K562 (cell line): ENCODE results near the gene MRPL40. TPM values are rescaled to one million over a fixed set of nuclear protein-coding genes. Genes with fewer than 3 reads are reported as not detected.

Experiments
- PHB ChIP-seq: fragments of 250-450 bp; sonication (Bioruptor Pico); IDR thresholded peaks from 2 replicates; pipeline ENCODE4 v1.5.0; 2021
- SIN3A ChIP-seq, 2 experiments: fragments of 150-350 bp in 1 of 2; IDR thresholded peaks; 2 replicates each; pipeline ENCODE4 v1.6.1; 2011 to 2016; ENCODE audit warnings: borderline replicate concordance in 2 of 2, low read depth in 2 of 2, low read length in 2 of 2, mild to moderate bottlenecking in 2 of 2, moderate library complexity in 2 of 2; ENCODE audit not compliant: control insufficient read depth in 1 of 2
- SP2 ChIP-seq: IDR thresholded peaks from 2 replicates; pipeline ENCODE4 v1.6.1; 2011; ENCODE audit warnings: mild to moderate bottlenecking, low read depth, low read length, moderate library complexity; ENCODE audit not compliant: poor library complexity, severe bottlenecking; ENCODE audit errors: extremely low read depth
- TAF7 ChIP-seq: fragments of 450-650 bp; IDR thresholded peaks from 2 replicates; pipeline ENCODE4 v1.6.1; 2016; ENCODE audit warnings: missing genetic modification characterization, missing compliant biosample characterization
- ZNF140 ChIP-seq: fragments of 250-450 bp; sonication (Bioruptor Pico); IDR thresholded peaks from 2 replicates; pipeline ENCODE4 v1.8.0; 2021; ENCODE audit warnings: moderate library complexity, mild to moderate bottlenecking, inconsistent platforms
- polyA plus RNA-seq, 8 experiments: library from polyadenylated mRNA; depleted of rRNA in 4 of 8; stranded (reverse) in 5 of 8; unstranded in 3 of 8; fragments of >200 nt; fragmentation: Nextera tagmentation in 2 of 8; fragmentation: Illumina TruSeq in 1 of 8; extraction: Ambion mirVana in 2 of 8; extraction: Trizol in 1 of 8; gene quantifications; 2 replicates each; pipeline versions ENCODE4 v1.2.1 to v1.2.3, GENCODE V29; 2011 to 2014; ENCODE audit warnings: inconsistent platforms in 1 of 8, missing spikeins in 1 of 8
- total RNA-seq, 7 experiments: library from RNA; depleted of rRNA in 6 of 7; stranded (reverse); fragments of >200 nt in 6 of 7; fragmentation: Illumina TruSeq in 2 of 7; extraction: Trizol in 2 of 7; gene quantifications; 2 replicates each; pipeline versions ENCODE4 v1.2.1 to v1.2.3, GENCODE V29; 2011 to 2021; ENCODE audit warnings: low replicate concordance in 1 of 7
- TF ChIP-seq, protein P1 (sequence below): fragments of 150-350 bp; conservative IDR thresholded peaks from 2 replicates; pipeline ENCODE4 v1.6.1; 2014; ENCODE audit warnings: low read length
- TF ChIP-seq, protein P2 (sequence below), 2 experiments: fragments of 450-650 bp; IDR thresholded peaks; 2 replicates each; pipeline ENCODE4 v1.6.1; 2016; ENCODE audit warnings: mild to moderate bottlenecking in 2 of 2, borderline replicate concordance in 1 of 2, low read depth in 1 of 2, moderate library complexity in 1 of 2
- TF ChIP-seq, protein P3 (sequence below): conservative IDR thresholded peaks from 2 replicates; pipeline ENCODE4 v1.6.1; 2011; ENCODE audit warnings: low read depth, mild to moderate bottlenecking, low read length; ENCODE audit not compliant: control insufficient read depth

Gene MRPL40
- total and polyA plus RNA-seq, 9 of the 15 experiments (the other 6 are each of a cell fraction or from before 2014, with no cell fraction given) = 132 to 652 (median 208) TPM

DNA sequence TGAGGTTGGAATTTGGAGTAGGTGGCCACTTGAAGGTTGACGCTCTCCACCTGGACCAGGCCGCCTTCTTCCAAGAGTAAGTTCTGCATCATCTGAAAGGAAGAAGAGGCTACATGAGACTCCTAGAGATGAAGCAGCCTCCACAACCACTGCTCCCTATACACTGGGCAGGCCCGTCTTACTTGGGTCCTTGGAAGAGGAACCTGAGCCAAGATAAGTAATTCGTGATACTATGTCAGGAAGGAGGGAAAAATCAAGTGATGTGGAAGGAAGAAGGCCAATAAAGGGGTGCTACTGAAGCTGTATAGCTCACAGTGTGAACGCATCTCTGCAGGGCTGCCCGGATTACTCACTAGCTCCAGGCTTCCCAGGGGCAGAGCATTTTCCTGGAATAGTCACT is 35.6 kb downstream of the MRPL40 start (continued):
- TF ChIP-seq, protein P1, sequence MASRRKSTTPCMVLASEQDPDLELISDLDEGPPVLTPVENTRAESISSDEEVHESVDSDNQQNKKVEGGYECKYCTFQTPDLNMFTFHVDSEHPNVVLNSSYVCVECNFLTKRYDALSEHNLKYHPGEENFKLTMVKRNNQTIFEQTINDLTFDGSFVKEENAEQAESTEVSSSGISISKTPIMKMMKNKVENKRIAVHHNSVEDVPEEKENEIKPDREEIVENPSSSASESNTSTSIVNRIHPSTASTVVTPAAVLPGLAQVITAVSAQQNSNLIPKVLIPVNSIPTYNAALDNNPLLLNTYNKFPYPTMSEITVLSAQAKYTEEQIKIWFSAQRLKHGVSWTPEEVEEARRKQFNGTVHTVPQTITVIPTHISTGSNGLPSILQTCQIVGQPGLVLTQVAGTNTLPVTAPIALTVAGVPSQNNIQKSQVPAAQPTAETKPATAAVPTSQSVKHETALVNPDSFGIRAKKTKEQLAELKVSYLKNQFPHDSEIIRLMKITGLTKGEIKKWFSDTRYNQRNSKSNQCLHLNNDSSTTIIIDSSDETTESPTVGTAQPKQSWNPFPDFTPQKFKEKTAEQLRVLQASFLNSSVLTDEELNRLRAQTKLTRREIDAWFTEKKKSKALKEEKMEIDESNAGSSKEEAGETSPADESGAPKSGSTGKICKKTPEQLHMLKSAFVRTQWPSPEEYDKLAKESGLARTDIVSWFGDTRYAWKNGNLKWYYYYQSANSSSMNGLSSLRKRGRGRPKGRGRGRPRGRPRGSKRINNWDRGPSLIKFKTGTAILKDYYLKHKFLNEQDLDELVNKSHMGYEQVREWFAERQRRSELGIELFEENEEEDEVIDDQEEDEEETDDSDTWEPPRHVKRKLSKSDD = no peak
- TF ChIP-seq TAF7 (tag) (no peak), ZNF140 (CRISPR knock-in tag) (no peak), SIN3A (IDR thresholded peaks at IDR 0.05; ENCODE audit: borderline replicate concordance in 2 of 2, control insufficient read depth in 1 of 2, low read depth in 2 of 2, low read length in 2 of 2) (no peak), PHB (CRISPR knock-in tag) (no peak), SP2 (peak; percentile 3)
- TF ChIP-seq, protein P2, sequence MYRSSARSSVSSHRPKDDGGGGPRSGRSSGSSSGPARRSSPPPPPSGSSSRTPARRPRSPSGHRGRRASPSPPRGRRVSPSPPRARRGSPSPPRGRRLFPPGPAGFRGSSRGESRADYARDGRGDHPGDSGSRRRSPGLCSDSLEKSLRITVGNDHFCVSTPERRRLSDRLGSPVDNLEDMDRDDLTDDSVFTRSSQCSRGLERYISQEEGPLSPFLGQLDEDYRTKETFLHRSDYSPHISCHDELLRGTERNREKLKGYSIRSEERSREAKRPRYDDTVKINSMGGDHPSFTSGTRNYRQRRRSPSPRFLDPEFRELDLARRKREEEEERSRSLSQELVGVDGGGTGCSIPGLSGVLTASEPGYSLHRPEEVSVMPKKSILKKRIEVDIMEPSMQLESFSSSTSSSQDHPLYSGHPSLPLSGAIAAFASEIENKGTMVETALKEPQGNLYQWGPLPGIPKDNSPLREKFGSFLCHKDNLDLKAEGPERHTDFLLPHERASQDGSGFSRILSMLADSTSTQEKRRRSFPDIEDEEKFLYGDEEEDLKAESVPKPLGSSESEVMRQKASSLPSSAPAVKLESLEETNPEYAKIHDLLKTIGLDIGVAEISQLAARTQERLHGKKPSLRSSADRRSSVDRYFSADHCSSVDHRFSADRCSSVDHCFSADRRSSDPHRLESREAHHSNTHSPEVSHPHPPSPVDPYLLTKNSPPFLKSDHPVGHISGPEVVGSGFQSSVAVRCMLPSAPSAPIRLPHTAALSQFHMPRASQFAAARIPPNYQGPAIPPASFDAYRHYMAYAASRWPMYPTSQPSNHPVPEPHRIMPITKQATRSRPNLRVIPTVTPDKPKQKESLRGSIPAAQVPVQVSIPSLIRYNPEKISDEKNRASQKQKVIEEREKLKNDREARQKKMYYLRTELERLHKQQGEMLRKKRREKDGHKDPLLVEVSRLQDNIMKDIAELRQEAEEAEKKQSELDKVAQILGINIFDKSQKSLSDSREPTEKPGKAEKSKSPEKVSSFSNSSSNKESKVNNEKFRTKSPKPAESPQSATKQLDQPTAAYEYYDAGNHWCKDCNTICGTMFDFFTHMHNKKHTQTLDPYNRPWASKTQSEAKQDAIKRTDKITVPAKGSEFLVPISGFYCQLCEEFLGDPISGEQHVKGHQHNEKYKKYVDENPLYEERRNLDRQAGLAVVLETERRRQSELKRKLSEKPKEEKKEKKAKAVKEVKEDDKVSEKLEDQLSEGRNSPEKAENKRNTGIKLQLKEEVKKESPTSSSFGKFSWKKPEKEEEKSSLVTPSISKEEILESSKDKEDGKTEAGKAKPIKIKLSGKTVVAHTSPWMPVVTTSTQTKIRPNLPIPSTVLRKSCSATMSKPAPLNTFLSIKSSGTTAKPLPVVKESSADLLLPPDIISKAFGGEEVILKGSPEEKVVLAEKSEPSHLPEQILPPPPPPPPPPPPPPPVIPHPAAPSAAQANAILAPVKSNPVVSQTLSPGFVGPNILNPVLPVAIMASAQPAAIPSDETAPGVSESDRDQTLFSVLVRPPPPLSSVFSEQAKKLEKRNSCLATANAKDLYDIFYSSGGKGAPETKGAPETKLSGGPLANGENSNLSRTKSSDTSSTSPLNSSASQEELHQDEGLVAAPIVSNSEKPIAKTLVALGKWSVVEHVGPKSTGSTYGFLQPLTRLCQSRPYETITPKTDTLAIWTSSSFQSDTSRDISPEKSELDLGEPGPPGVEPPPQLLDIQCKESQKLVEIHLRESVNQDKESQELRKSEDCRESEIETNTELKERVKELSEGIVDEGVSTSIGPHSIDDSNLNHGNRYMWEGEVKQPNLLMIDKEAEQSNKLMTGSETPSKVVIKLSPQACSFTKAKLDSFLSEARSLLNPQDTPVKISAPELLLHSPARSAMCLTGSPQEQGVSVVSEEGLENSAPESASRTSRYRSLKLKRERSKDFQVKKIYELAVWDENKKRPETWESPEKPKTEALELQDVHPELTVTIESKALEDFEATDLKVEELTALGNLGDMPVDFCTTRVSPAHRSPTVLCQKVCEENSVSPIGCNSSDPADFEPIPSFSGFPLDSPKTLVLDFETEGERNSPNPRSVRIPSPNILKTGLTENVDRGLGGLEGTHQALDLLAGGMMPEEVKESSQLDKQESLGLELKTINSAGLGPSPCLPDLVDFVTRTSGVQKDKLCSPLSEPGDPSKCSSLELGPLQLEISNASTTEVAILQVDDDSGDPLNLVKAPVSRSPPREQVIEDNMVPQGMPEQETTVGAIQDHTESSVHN (IDR thresholded peaks at IDR 0.05; ENCODE audit: borderline replicate concordance in 1 of 2, low read depth in 1 of 2) = no peak
- TF ChIP-seq, protein P3, sequence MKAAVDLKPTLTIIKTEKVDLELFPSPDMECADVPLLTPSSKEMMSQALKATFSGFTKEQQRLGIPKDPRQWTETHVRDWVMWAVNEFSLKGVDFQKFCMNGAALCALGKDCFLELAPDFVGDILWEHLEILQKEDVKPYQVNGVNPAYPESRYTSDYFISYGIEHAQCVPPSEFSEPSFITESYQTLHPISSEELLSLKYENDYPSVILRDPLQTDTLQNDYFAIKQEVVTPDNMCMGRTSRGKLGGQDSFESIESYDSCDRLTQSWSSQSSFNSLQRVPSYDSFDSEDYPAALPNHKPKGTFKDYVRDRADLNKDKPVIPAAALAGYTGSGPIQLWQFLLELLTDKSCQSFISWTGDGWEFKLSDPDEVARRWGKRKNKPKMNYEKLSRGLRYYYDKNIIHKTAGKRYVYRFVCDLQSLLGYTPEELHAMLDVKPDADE = no peak
